ENCODE measurements around the gene MTCL1. TPM values are rescaled to one million over a fixed set of nuclear protein-coding genes. Genes with fewer than 3 reads are reported as not detected.
A peak's percentile ranks its signal among the peaks of the same experiment; 100 is the strongest.

MTCL1 gene
- total RNA-seq, 1 donor from 2014 or later = 15.9 TPM

DNA sequence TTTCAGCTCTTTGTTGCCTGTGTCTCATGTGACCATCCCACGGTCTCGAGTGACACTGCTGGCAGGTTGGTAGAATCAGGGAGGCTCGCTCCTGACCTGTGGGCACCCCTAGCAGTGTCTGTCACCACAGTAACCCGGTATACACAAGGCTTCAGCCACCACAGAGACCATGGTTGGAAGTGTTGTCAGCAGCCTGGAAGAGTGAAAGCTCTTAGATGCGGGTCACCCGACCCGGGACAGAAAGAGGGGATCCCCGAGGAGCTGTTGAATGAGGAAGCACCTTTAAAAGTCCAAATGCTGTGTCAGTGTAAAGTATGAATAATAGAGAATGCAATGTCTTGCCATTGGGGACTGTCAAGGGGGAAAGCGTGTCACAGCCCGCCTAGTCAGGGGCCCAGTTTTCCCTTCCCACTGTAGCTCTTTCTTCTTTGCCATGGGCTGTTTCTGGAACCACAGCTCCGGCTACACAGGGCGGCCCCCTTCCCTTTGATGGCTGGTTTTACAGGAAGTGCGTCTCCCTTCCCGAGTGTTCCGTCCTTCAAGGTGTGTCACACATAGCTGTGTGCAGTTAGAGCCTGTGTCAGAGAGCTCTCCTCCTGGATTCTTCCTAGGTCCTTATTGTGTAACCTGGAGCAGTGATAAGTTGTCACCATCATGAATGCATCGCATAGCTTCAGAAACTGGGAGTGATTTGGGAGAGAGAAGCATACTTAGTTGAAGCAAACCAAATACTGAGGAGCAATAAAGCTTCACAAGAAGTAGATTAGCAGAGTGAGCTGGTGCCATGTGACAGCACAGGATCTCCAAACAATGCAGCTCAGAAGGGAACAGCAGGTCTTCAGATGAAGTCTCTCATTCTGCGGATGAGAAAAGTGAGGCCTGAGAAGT, 81.4 kb downstream of the MTCL1 start:
- peak in 1 of 2 donors; percentile 53 for DNase-seq (ENCODE audit: low spot score in 2 of 2)
- FAIRE-seq = no peak

DNA sequence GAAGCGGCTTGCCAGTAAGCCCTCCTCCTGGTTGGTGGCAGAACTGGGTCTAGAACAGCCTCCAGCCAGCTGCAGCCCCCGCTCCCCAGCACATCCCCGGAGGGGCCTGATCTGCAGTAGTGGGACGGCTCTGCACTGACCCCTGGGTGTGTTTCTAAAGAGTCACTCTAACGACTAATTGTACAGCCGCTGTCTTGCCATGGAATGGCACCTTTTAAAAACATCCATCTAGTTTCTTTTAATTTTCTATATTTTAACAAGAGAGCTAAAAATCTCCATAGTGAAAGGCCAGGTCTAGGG, 82.0 kb downstream of the MTCL1 start:
- peak in 1 of 2 donors; percentile 49 for DNase-seq (ENCODE audit: low spot score in 2 of 2)
- FAIRE-seq = no peak

DNA sequence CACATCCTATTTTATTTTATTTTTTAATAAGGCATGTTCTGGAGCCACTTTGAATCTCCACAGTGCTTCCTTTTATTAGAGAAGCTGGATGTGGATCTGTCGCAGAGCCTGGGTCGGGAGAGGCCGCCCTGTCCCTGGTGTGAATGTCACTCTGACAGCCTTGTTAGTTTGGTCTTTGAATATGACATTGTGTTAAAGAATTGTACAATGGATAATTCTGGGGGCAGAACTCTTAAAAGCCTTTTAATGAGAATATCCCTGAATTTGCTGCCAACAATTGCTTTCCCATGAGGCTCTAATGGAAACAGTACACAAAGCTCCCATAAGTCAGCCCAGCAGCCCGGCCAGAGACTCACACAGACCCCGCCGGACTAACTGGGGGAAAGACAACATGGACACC, 82.4 kb downstream of the MTCL1 start:
- no peak for FAIRE-seq
- DNase-seq (ENCODE audit: low spot score in 2 of 2) = peak in 1 of 2 donors; percentile 52

DNA sequence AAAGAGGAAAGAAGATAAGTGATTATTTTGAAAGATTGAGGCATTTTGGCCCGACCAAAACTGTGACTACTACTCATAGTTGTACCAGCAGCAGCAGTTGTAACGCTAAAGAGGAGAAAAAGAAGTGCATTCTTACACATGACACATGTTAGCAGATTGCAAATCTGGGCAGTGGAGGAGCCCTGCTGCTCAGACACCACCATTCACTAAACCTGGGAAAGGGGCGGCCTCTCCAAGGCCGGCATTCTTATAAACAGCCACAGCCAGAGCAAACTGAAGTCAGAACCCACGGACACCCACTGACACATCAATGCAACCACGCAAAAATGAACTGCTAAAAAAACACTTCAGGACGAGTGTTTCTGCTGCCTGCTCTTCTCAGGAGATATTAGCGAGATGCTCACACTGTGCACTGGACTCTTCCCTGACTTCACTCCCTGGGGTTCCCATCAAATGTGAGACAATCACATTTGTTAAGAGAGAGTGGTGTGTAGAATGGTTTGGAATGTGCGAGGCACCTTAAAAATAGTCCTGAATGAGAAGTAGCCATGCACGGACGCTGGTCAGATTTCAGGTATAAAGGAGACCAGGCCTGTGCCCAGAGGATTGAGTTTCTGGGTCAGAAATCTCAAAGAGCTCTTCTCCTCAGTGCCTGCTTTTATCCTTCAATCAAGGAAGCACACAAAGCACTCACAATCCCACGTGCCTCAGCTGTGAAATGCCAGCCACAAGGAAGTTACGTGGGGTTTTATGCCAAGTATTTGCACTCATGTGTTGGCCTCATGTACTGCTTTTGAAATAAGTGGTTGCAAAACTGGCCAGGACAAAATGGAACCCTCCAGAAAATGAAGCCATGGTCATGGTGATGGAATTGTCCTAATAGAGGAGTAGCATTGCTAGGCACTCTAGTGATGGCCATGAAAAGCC, 83.4 kb downstream of the MTCL1 start:
- no peak for DNase-seq (ENCODE audit: low spot score in 2 of 2)
- no peak for FAIRE-seq

DNA sequence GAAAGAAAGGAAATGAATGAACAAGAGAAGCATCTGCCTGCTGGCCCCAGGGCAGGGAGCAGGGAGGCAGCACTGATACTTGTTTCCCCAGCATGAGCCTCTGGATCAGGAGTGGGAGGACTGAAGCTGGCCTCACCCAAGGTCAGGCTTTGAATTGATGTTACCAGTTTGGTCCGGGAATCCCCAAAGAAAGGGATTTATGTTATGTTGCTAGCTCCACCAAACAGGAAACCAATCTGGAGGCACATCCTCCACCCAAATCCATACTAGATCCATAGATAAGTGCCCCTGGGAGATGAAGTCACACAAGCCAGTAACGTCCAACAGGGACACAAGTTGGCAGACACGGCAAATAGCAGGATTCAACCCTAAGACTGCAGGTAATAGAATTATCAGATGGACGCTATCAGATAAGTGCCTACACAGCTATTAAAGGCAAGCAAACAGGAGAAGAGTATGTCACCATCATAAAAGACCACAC, 85.9 kb downstream of the MTCL1 start:
- DNase-seq (ENCODE audit: low spot score in 2 of 2) = no peak

DNA sequence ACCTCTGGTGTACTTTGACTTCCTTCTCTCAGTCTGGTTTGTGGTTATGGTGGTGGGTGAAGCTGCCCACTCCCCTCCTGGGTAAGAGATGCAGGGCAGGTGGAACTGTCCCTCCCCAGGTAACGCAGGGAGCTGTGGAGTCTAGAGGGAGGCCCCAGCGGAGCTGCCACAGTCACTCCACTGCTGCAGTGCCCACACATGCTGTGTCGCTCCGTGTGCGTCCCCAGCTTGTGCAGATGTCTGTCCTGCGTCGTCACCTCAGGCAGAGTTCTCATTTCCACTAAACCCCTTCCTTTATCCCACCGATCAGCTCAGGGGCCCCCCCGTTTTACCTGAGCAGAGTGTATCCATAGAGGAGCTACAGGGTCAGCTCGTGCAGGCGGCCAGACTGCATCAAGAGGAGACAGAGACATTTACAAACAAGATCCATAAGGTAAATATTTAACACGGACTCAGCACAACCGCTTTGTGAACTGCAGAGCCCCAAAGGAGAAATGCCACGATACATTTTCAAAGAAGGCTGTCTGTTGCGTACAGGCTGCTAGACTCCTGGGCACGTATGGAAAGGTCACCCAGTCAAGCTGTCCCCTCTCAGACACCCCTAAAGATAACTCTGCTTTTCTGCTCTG, 87.4 kb downstream of the MTCL1 start:
- no peak for FAIRE-seq
- DNase-seq (ENCODE audit: low spot score in 2 of 2) = no peak

More for the DNA sequence above, 85.9 kb downstream of the MTCL1 start:
- FAIRE-seq = no peak

DNA sequence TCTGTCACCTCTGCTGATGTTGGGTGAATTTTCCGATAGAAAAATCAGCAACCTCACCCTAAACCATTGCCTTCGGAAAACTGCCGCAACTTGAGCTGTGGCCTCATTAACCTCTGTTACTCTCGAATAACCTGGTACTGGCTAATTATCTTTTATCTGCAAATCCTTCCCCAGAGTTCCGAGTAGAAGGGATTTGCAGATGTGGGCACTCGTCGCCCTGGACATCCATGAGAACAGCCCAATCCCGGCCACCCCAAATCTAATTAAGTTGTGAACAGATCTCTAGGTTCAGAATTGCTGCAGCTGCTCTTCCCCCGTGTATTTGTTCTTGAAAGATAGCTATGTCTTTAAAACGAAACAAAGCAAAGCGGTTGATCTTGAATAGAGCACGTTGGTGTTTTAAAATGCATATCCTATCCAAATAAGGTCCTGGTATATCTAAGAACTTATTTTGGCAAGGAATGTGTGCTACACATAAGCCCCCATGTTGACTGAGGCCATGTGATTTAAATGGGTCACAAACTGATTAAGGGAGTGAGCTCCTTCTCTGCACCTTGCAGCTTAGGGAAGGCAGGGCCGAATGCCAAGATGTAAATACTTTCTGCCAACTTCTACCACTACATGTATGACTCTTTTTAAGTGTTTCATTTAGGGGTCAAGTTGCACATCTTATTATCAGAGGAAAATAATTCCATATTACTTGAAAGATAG, 88.2 kb downstream of the MTCL1 start:
- FAIRE-seq = no peak
- DNase-seq (ENCODE audit: low spot score in 2 of 2) = no peak

DNA sequence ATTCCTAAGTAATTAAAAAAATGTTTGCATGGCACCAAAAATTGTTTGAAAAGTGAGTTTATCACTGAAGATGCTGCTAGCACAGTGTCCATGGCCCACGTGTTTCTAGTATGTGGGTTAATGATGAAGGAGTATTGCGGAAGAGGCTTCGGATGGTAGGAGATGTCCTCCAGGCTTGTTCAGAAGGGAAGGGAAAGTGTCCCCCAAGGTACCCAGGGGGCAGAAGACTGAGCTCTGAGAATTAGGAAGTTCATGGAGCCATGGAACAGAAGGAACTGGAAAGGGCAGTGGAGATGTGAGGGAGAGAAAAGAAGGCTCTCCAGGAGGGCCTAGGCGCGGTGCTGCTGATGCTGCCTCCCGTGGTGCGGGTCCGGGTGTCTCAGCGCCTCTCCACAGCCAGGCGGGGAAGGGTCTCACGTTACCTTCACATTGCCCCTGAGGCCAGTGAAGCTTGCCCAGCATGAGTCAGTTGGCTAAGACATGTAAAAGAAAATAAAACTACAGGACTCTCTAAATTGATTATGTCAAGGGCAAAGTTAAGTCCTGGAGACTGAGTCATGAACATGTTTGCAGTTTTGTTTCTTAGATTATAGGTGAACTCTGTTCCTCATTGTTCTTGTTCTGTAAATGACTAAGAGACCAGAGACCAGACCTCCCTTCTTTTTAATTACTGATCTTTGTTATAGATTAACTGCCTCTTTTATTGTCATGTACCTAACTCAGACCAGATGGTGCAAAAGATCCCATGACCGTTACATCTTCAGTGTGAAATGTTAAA, 89.0 kb downstream of the MTCL1 start:
- FAIRE-seq (no peak), DNase-seq (ENCODE audit: low spot score in 2 of 2) (no peak)

DNA sequence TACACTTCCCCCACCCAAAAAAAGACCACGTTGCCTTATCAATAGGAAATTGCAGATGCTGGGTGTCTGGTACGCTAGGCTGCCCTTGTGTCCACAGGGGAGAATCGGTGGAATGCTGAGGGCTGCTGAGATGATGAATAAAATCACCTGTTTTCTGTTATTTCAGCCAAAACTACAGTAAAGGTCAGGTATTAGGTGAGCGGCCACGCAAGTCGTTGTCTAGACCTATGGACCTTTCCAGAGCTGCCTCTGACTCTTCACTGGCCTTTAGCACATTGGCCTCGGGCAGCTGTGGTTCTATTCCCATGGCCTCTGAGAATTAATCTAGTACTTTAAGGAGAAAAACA, 89.6 kb downstream of the MTCL1 start:
- DNase-seq (ENCODE audit: low spot score in 2 of 2) = no peak
- FAIRE-seq = no peak

DNA sequence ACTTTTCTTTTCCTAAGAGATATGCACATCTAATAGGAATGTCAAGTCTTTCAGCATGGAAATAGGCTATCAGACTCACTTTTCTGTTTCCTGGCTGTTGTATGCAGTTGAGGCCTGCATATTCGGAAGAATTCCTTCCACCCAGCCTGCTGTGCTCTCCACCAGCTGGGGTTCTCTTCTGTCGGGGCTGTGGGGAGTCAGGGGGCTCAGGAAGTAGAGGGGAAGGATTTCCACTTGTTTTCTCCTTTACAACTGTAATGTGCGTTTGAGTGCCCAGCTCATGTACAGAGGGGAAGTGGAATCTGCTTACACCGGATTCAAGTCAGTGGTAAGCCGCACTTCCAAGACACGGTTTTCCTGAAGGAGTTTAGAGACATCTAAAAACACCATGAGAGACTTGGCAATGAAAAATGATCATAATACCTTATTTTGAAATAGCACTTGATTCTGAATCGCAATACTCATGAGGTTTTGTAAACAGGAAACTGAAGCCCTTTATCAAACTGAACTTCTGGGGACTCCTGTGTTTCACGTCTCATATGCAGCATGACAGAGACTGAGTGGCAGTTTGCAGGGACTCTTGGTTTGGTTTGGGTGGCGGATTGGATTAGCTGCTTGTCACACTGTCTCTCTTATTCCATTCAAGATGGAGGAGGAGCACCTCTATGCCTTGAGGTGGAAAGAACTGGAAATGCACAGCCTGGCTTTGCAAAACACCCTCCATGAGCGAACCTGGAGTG, 90.4 kb downstream of the MTCL1 start:
- no peak for FAIRE-seq
- DNase-seq (ENCODE audit: low spot score in 2 of 2) = no peak

DNA sequence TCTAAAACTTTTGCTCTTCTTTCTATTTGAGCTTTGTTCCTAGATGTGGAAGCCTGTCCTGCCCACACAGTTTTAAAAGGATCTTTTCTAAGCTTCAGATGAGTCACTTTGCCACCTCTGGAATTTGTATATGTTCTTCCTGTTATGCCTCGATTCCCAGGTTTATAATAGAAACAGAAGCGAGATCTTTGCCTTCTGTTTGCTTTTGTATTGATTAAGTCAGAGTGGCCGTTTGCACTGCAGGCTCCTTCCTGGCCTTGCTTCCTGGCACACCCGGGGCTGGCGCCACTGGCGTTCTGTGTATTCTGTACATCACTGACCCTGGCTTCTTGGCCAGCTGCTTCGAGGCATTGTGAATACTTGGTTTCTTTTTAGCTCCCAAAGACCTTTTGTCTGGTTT, 91.8 kb downstream of the MTCL1 start:
- FAIRE-seq = no peak

DNA sequence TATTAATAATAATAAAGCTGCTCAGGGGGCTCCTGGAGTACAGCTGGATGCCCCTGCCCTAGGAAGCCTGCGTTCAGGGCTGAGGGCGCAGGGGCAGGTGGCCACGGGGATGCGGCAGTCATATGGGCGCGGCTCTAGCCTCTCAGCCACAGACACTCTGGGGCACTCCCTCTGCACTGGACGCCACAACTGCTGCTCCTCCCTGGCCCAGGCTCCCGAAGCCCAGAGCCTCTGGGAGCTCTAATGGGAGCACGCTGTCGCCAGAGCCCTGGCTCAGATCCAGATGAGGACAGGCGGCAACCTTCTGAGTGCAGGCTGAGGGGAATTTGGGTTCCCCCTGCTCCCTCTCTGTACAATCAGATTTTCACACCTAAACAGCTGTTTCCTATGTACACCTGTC, 93.6 kb downstream of the MTCL1 start:
- FAIRE-seq (no peak), DNase-seq (ENCODE audit: low spot score in 2 of 2) (no peak)

More for the DNA sequence above, 91.8 kb downstream of the MTCL1 start:
- DNase-seq (ENCODE audit: low spot score in 2 of 2) = no peak

DNA sequence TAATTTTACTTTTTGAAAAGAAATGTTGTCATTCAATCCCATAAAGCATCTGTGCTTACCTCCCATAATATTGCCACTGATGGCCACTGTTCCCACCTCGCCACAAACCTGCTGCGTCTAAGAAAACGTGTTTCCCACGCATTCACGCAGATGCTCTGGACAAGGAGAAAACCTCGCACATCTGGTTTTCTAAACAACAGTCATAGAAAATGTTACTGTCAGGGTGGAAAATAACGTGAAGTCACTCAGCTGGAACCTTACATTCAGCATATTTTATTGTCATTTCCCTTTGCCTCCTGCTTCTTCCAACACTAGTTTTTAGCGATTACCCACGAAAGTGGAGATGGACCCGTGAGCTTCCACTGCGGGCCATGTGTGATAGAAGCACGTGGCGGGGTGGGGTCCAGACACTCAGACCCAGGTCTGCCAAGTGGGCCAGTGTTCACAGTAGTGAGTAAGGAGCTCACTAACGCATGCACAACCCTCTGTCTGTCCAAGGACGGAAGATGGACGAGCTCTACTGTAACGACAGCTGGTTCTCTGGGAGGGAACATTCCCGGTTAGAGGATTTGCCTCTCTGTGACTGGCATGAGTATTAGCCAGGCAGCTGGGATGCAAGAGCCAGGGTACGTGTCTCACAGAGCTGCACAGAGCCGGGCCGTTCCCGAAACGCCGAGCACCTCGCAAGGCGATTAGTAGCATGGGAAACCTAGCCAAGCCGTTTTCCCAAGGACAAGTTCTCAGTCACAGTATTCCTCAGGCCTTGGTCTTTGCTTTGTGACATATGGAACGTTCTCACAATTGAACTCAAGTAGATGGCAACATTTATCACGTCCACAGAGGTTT, 94.5 kb downstream of the MTCL1 start:
- no peak for DNase-seq (ENCODE audit: low spot score in 2 of 2)

DNA sequence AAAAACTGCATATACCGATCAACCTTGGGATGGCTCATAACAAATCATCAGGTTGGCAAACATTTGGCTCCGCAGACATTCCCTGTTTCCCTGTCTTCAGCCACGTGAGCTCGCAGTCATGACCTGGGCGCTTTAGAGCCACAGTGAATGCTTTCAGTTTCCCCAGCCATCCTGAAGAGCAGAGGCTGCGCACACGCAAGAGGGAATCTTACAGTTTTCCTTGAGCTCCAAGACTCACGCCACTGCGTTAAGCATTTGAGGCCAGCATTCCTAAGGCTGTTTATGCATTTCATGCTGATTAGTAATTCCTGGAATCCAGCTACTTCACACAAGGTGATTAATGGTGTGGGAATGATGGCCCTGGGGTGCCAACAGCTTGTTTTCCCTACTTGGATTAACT, 95.1 kb downstream of the MTCL1 start:
- DNase-seq (ENCODE audit: low spot score in 2 of 2) (no peak), FAIRE-seq (no peak)

More for the DNA sequence above, 94.5 kb downstream of the MTCL1 start:
- no peak for FAIRE-seq

DNA sequence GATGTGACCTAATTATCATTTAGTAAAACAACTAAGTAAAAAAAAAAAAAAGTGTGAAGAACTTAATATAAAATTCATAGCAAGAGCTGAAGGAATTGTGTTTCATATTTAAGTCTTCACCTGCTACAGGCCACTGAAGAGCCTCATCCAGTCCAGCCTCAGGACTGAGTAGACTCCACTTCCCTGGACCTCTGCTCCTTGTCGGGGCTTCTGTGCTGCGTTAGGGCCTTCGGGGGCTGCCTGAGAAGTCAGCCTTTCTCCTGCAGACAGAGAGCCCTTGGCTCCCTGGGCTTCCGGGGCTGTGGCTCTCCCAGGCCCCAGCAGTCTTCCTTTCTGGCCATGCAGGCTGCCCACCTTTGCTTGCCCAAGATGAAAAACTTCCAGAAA, 95.5 kb downstream of the MTCL1 start:
- no peak for DNase-seq (ENCODE audit: low spot score in 2 of 2)

DNA sequence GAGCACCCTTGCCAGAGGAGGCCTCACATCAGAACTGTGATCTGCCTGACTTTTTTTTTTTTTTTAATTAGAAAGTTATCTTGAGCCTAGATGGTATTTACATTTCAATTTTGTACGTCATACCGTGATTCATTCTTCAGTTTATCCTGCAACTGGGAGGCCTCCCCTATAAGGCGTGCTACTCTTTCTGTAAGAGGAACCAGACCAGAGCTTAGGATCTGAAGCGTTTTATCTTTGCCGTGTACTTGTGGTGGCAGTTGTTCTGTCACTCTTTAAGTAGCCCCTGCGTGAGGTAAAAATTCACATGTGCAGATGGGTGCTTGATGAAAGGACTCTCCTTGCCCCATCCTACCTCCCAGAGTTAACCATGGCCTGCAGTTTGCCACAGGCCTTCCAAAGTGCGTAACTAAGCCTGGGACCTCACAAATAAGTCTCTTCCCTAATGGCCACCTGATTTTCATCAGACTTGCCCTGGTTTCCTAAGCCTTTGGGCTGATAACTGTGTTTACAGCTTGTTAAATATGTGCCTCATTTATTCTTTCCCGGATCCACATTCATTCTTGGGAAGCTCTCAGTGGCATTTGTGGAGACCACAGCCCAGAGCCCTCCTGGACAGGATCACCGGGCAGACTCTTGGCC, 96.0 kb downstream of the MTCL1 start:
- no peak for DNase-seq (ENCODE audit: low spot score in 2 of 2)
- no peak for FAIRE-seq

More for the DNA sequence above, 95.5 kb downstream of the MTCL1 start:
- no peak for FAIRE-seq

DNA sequence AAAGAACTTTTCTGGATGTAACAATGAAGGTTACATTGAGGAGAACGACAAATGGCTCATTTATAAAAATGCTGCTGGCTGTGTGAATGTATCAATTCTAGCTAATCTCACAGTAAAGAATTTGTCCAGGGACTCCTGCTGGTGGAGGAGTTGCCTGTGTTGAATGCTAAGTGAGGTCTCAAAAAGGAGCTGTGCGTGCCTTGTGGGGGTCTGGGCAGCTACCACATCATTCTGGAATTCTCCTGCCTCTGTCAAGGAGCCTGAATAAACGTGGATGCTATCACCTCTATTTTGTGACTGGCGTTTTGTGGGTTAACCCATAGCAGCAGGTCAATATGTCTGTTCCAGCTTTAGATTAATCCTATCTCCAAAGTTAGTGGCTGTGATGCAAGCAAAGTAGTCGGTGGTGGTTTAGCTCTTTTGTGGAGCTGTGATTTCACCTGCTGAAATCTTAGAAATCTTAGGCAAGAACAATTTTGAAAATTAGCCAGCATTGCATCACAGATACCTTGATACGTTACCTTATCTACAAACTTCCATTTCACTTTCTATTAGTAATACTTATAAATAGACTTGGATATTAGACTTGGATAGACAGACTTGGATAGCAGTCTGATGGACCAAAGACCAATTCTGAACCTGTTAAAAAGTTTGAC, 96.8 kb downstream of the MTCL1 start:
- FAIRE-seq (no peak), DNase-seq (ENCODE audit: low spot score in 2 of 2) (no peak)

Data from frontal cortex (tissue), 4 donors.